ENCODE data around the gene JAK2. TPM values are rescaled to one million over a fixed set of nuclear protein-coding genes. Genes with fewer than 3 reads are reported as not detected.

The JAK2 gene
- total and polyA plus RNA-seq, 9 of the 15 experiments (the other 6 are each of a cell fraction or from before 2014, with no cell fraction given), result 4.7 to 23.4 (median 15.3) TPM

- no peak for FAIRE-seq
Observed at GRCh38 chr9:4967523-4967922, 17.5 kb upstream of the JAK2 start.

GRCh38 chr9:4969130-4969529 lies 15.9 kb upstream of the JAK2 start:
- in situ Hi-C loops (cut with MboI), result no loop called here
- CTCF ChIA-PET (ENCODE audit: low intra/inter-chr PET ratio), result no interaction called here
- intact Hi-C loops (cut with micrococcal nuclease), result no loop called here

More at GRCh38 chr9:4967523-4967922, 17.5 kb upstream of the JAK2 start:
- Histone ChIP-seq H3K9me1 (ENCODE audit: control insufficient read depth, insufficient read depth, low read length) (no peaks in the 10 kb centered on the region), H4K20me1 (replicated peaks; ENCODE audit: control insufficient read depth, insufficient read depth, low read length) (no peaks in the 10 kb centered on the region), H3K9ac (ENCODE audit: insufficient read depth in 1 of 2, low read depth in 2 of 2, low read length in 2 of 2) (no peak overlapping the region), H3K4me1 (replicated peaks in 1 of 2; ENCODE audit: control insufficient read depth in 2 of 2, insufficient read depth in 2 of 2, low read length in 2 of 2) (peaks cover 0 to 7% of the 10 kb centered on the region in 2 experiments; a peak in 2 of 5 replicates), H3K4me3 (no peak overlapping the region), H3K36me3 (ENCODE audit: control insufficient read depth, insufficient read depth, low read length) (no peaks in the 10 kb centered on the region), H3K9me3 (replicated peaks; ENCODE audit: control insufficient read depth, insufficient read depth, low read depth, low read length) (no peaks in the 10 kb centered on the region), H3K79me2 (ENCODE audit: control insufficient read depth, insufficient read depth, low read length) (no peaks in the 10 kb centered on the region), H3K27ac (ENCODE audit: extremely low read depth, low read depth, low read length) (no peak overlapping the region), H3K27me3 (ENCODE audit: control insufficient read depth in 2 of 2, insufficient read depth in 2 of 2, low read length in 2 of 2) (no peaks in the 10 kb centered on the region), H3K4me2 (ENCODE audit: insufficient read depth, low read length) (no peak overlapping the region), H2AFZ (ENCODE audit: low read depth, low read length) (no peak overlapping the region)
- POLR2A ChIA-PET, result no interaction called here
- no TSS peak for BruUV-seq (replicated peaks)
- no peak for DNase-seq (ENCODE audit: extremely low read depth in 1 of 4, low spot score in 3 of 4)
- CTCF ChIA-PET (ENCODE audit: low intra/inter-chr PET ratio), result no interaction called here
- no peak for ATAC-seq
- WGBS (ENCODE audit: insufficient coverage, low coverage, missing lambda C conversion rate), result 76% methylated on average over 3 of the region's 3 CpGs
- no peak for TF ChIP-seq CSDE1 (IDR thresholded peaks at IDR 0.05)
- TF ChIP-seq NCOA4 (IDR thresholded peaks at IDR 0.05; ENCODE audit: partially characterized antibody), result no peak
- TF ChIP-seq ZNF408 (CRISPR knock-in tag; IDR thresholded peaks at IDR 0.05; ENCODE audit: low read depth), result no peak
- in situ Hi-C loops (cut with MboI), result no loop called here
- intact Hi-C loops (cut with micrococcal nuclease), result no loop called here

More at GRCh38 chr9:4969130-4969529, 15.9 kb upstream of the JAK2 start:
- DNase-seq (ENCODE audit: extremely low read depth in 1 of 4, low spot score in 3 of 4) (no peak), FAIRE-seq (no peak), ATAC-seq (no peak)
- no peaks in the 10 kb centered on the region for H3K36me3 ChIP-seq (ENCODE audit: control insufficient read depth, insufficient read depth, low read length)
- 88% methylated on average over 1 of the region's 1 CpG for WGBS (ENCODE audit: insufficient coverage, low coverage, missing lambda C conversion rate)
- H3K27me3 ChIP-seq (ENCODE audit: control insufficient read depth in 2 of 2, insufficient read depth in 2 of 2, low read length in 2 of 2), result no peaks in the 10 kb centered on the region
- H3K4me1 ChIP-seq (replicated peaks in 1 of 2; ENCODE audit: control insufficient read depth in 2 of 2, insufficient read depth in 2 of 2, low read length in 2 of 2), result peaks cover 0 to 15% of the 10 kb centered on the region in 2 experiments; a peak in 3 of 5 replicates
- peak; percentile 78 for TF ChIP-seq ZNF316 (IDR thresholded peaks at IDR 0.05)
- TF ChIP-seq C11orf30 (IDR thresholded peaks at IDR 0.05; ENCODE audit: low read depth), result peak; percentile 58
- TF ChIP-seq RBM14 (IDR thresholded peaks at IDR 0.05; ENCODE audit: borderline replicate concordance, insufficient read depth, low read depth, low read length), result no peak
- no peak for TF ChIP-seq ZC3H8 (IDR thresholded peaks at IDR 0.05)
- H3K4me2 ChIP-seq (ENCODE audit: insufficient read depth, low read length), result no peak overlapping the region
- no peaks in the 10 kb centered on the region for H4K20me1 ChIP-seq (replicated peaks; ENCODE audit: control insufficient read depth, insufficient read depth, low read length)
- no peaks in the 10 kb centered on the region for H3K9me1 ChIP-seq (ENCODE audit: control insufficient read depth, insufficient read depth, low read length)
- H3K27ac ChIP-seq (ENCODE audit: extremely low read depth, low read depth, low read length), result no peak overlapping the region
- H3K9ac ChIP-seq (ENCODE audit: insufficient read depth in 1 of 2, low read depth in 2 of 2, low read length in 2 of 2), result no peak overlapping the region
- POLR2A ChIA-PET, result no interaction called here
- no peak overlapping the region for H3K4me3 ChIP-seq
- no TSS peak for BruUV-seq (replicated peaks)
- no peaks in the 10 kb centered on the region for H3K9me3 ChIP-seq (replicated peaks; ENCODE audit: control insufficient read depth, insufficient read depth, low read depth, low read length)
- no peaks in the 10 kb centered on the region for H3K79me2 ChIP-seq (ENCODE audit: control insufficient read depth, insufficient read depth, low read length)
- H2AFZ ChIP-seq (ENCODE audit: low read depth, low read length), result no peak overlapping the region
